Breast epithelium (tissue), 3 donors: ENCODE data around the gene ARHGAP27.

Experiments
- CTCF ChIP-seq, 3 donors: fragments of 450-650 bp; IDR thresholded peaks; one replicate each; pipeline ENCODE4 v1.5.1; 2016 to 2017; ENCODE audit warnings: antibody characterized with exemption in 3 of 3, mild to moderate bottlenecking in 3 of 3, moderate library complexity in 3 of 3
- POLR2A ChIP-seq: fragments of 450-650 bp; IDR thresholded peaks from one replicate; pipeline ENCODE4 v1.6.1; 2016; ENCODE audit warnings: antibody characterized with exemption, mild to moderate bottlenecking, moderate library complexity
- POLR2AphosphoS5 ChIP-seq, 3 donors: sonication (generic); formaldehyde crosslinking; IDR thresholded peaks; one replicate each; pipeline ENCODE4 v1.6.1; 2017; ENCODE audit warnings: antibody characterized with exemption in 3 of 3

GRCh38 chr17:45404870-45405249, 27.8 kb downstream of the ARHGAP27 start:
- TF ChIP-seq CTCF (IDR thresholded peaks at IDR 0.05) (no peak), POLR2AphosphoS5 (IDR thresholded peaks at IDR 0.05) (no peak), POLR2A (no peak)
